Globus pallidus (tissue), 1 donor: ENCODE results near the gene MNT.

ENCODE experiments used
- DNase-seq: peaks from one replicate; pipeline ENCODE4 v3.0.0-alpha.2; 2015; ENCODE audit warnings: low spot score

Gene MNT

DNA sequence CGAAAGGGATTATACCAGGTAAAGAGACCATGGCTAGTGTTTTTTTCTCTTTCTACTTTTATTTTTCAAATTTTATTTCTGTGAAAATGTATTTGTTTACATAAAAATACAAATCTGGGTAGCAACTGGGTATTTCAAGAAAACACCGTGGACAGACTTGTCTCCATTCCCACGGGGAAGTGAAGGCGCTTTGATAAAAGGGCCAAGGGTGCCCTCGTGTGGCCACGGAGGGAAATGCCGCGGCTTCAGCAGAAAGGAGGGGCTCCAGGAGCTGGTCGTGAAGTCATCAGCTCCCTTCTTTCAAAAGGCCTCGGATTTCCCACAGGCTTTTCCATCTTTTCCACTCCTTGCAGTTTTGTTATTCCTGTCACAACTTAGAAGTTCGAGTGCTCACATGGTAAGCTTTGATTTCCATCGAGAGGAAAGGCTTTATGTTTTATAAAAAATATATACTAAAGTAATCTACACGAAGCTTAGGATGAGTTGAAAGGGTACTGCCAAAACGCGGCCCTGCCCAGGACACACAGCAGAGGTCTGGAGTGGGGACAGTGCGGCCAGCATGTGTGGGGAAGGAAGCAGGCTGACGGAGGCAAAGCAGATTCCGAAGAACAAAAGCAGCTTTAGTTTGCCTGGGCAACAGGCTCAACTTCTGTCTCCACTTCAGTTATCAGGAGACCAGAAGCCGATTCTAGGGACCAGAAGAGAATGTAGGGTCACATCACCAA, 15.3 kb upstream of the MNT start:
- peak; percentile 91 for DNase-seq

GRCh38 chr17:2415081-2415480, 14.2 kb upstream of the MNT start:
- DNase-seq: no peak

DNA sequence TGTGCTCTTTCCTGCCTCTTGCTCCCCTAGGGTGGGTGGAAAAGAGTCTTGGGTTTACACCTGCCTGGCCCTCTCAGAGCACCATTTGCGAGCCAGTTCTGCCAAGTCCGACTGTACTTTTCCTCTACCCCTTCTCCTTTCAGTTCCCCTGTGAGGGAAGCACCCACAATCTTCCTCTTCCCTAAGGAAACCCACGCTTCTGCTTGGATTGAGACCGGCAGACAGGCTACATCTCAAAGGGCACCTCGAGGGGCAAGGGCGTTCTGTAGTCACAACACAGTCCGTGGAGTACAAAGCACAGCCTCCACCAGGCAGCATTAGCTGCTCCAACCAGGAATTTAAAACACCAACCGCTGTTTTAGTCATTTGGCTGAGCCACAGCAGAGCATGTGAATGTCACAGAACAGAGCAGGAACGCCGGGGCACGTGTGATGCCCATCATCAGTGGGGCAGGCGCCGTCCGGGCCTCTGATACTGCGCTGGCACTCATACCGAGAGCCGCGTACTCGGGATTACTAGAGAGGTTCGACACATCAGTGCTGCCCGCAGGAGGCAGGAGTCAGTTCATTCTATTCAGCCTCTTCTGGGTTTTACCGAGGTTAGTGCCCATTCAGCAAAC, 13.7 kb upstream of the MNT start:
- DNase-seq: no peak

DNA sequence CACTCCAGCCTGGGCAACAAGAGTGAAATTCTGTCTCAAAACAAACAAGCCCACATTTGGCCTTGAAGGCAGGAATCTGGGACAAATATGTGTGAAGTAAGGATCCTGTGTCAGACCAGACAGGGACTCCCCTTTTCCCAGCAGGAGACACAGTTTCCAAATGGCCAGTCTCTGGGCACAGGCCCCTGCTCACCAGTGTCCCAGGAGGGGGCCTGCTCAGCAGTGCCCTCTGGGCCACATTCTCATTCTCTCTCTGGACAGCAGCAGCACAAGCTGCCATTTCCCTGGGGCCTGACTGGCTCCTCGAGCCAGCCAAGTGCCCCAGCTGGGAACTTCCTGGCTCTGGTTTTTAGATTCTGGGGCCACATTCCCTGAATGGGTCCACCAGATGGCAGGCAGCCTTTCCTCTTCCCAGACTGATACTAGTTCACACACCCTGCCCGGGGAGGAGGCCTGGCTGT, 11.7 kb upstream of the MNT start:
- DNase-seq: peak; percentile 66

DNA sequence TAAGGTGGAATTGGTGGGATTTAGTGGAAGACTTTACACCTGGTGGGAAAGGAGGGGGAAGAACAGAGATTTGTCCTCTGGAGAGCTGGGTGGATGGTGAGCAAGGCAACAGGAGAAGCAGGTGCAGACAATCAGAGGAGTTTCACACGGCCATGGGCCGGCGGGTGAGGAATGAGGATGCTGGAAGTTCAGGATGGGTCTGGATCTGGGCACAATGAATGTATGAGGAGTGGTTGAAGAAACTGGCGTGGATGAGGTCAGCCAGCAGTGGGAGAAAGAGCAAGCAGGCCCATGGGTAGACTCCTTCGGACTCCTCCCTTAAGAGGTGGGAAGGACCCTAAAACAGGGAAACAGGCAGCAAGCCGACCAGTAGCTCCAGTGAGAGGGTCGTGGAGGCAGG, 10.1 kb upstream of the MNT start:
- DNase-seq: no peak

DNA sequence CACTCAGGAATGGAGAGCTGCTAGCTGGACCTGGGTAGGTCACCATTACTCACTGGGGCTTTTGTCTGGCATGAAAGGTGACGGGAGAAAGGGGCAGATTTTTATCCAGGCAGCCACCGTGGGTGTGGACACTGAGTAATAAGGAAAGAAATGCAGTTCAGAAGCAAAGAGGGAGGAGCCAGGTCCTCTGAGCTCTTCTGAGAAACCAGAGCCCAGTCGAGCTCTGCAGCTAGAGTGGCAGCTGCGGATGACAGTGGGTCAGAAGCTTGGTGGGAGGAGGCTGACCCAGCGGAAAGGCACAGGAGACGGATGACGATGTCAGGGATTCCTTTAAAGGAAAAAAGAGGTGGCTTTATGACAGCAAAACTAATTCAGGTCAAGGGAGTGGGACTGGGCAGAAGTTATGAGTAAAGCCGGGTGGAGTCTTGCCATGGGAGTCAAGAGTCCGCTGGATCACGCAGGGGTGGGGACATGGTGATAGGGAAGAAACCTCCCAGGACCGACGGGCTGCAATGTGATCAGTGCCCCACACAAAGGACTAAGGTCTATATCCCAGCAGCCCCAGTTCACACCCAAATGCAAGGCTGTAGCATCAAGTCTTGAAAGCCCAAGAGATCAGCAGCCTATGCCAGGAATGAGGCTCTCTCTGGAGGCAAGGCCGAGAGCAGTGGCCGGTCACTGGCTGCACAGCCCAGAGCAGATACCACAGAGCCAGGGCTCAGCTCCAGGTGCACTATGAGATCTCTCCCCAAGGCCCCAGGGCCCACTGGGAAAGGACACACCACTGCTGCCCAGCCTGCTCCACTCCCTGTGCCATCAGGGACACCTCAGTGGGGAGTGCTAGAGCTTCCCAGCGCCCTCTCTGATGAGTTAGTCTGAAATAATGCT, 6.3 kb upstream of the MNT start:
- DNase-seq: no peak

DNA sequence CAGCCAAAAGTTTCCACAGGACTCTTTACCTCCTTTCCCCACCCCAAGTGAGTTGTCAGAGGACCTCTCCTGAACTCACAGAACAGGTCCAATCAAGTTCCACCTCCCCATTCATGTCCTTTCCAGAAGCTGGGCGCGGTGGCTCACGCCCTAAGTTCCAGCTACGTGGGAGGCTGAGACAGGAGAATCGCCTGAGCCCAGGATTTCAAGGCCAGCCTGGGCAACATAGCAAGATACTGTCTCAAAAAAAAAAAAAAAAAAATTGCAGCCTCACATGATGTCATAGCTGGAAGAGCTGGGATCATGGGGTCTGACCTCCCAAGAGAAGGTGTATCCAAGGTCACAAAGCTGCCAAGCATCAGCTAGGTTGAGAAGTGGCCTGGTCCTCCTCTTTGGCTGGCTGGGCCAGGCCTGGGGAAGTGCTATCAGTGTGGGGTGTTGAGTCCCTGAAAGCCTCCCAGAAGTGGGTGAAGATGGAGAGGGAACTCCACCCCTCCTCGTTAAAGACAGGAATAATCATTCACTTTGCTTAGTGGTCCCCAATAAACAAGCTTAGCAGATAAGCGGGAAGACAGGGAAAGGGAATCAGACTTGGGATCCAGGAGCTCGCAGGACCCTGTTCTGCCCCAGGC, 5.5 kb upstream of the MNT start:
- no peak for DNase-seq

- no peak for DNase-seq
These were observed 4.5 kb upstream of the MNT start for GRCh38 chr17:2405247-2405926.

GRCh38 chr17:2403044-2403443, 2.2 kb upstream of the MNT start:
- DNase-seq: no peak

DNA sequence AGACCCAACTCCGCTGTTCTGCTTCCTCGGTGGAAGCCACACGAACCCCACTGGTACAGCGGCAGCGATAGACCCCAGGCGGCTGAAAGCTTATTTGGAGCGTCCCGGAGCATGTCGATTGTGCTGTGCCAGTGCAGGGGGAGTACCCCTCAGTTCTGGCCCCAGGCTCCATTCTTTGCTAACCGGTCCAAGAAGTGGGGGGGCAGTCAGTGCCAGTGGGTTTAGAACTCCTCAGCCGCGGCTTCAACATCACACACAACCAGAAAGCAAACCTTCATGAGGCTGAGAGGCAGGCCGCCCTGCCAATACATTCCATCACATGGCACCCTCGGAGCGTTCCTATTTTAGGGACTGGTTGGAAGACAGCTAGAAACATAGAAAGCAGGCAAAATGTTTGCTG, 1.7 kb upstream of the MNT start:
- DNase-seq: no peak

- DNase-seq: peak; percentile 99
These were observed 764 bp upstream of the MNT start for GRCh38 chr17:2401426-2402221.

DNA sequence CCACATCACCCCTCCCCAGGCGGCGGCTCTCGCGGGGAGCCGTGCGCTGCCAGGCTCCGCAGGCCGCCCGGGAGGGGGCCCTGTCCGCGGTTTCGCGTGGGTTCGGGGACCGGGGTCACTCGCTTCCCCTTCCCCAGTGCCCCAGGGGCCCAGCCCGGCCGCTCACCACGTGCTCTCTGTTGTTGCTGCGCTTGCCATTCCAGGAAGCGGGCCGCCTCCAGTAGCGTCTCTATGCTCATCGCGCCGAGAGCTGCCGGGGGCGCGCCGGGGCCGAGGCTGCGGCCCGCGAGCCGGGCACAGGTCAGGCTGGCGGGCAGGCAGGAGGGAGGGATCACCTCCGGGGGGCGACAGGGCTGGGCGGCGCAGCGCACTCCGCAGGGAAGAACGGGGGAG, 390 bp downstream of the MNT start:
- DNase-seq: peak; percentile 48

GRCh38 chr17:2399572-2400473, 1.0 kb downstream of the MNT start:
- DNase-seq: peak; percentile 96

- peak; percentile 57 for DNase-seq
These were observed 1.9 kb downstream of the MNT start for GRCh38 chr17:2398655-2399571.

DNA sequence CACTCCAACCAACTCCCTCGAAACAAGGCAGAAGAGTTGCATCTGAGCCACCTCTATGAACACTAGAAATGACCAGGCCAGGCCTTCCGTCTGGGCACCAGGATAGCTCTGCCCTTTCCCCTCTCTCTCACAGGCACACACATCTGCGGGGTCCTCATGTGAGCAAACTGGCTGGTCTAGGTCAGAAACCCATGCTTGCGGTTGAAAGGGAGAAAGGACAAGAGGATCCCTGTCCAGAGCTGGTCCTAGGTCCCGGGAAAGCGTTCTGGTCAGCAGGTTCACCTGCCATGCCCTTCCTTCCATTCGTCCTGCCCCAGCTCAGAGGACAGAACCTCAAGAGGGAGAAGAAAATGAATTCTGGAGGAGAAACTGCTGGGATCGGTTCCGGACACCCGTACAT, 2.7 kb downstream of the MNT start:
- DNase-seq: no peak

GRCh38 chr17:2397247-2398171, 3.4 kb downstream of the MNT start:
- DNase-seq: no peak

- DNase-seq: peak; percentile 78
These were observed 4.2 kb downstream of the MNT start for GRCh38 chr17:2396568-2397246.
